Fibroblast of villous mesenchyme (primary cell): ENCODE data around the gene GPATCH2. TPM values are rescaled to one million over a fixed set of nuclear protein-coding genes. Genes with fewer than 3 reads are reported as not detected.

Experiments used
- DNase-seq: peaks from one replicate; pipeline ENCODE4 v3.0.0-alpha.2; 2010; ENCODE audit warnings: low read depth
- H3K4me3 ChIP-seq: 2 replicates; pipeline ENCODE4 v1.5.1; 2011; ENCODE audit warnings: low read depth, mild to moderate bottlenecking, low read length
- CTCF ChIP-seq: IDR thresholded peaks from 2 replicates; pipeline ENCODE4 v1.5.1; 2012; ENCODE audit warnings: low read depth, mild to moderate bottlenecking, low read length; ENCODE audit not compliant: insufficient read depth
- total RNA-seq: library from RNA; depleted of rRNA; stranded (reverse); fragments of >200 nt; gene quantifications from 2 replicates; pipeline ENCODE4 v1.2.3, GENCODE V29; 2012

The GPATCH2 gene
- total RNA-seq, 1 donor = 28.1 TPM

GRCh38 chr1:217564833-217565232 is 66.1 kb downstream of the GPATCH2 start:
- H3K4me3 ChIP-seq = no peak overlapping the region
- no peak for DNase-seq
- no peak for TF ChIP-seq CTCF

- no peak overlapping the region for H3K4me3 ChIP-seq
- TF ChIP-seq CTCF = no peak
- no peak for DNase-seq
Measured at GRCh38 chr1:217564207-217564606, 66.7 kb downstream of the GPATCH2 start.

- H3K4me3 ChIP-seq = no peak overlapping the region
- no peak for DNase-seq
- no peak for TF ChIP-seq CTCF
Measured at GRCh38 chr1:217563179-217563578, 67.7 kb downstream of the GPATCH2 start.

GRCh38 chr1:217562229-217562878 is 68.5 kb downstream of the GPATCH2 start:
- H3K4me3 ChIP-seq = no peak overlapping the region
- no peak for TF ChIP-seq CTCF
- peak; percentile 91 for DNase-seq

- no peak overlapping the region for H3K4me3 ChIP-seq
- peak; percentile 16 for DNase-seq
- TF ChIP-seq CTCF = no peak
Measured at GRCh38 chr1:217561446-217561845, 69.4 kb downstream of the GPATCH2 start.

GRCh38 chr1:217554849-217555248 is 76.0 kb downstream of the GPATCH2 start:
- H3K4me3 ChIP-seq = no peak overlapping the region
- no peak for TF ChIP-seq CTCF
- no peak for DNase-seq

- H3K4me3 ChIP-seq = no peak overlapping the region
- DNase-seq = no peak
- no peak for TF ChIP-seq CTCF
Measured at GRCh38 chr1:217553949-217554509, 76.9 kb downstream of the GPATCH2 start.
